GM19395 (cell line): ENCODE results near the gene TM4SF1.
A peak's percentile ranks its signal among the peaks of the same experiment; 100 is the strongest.
"Not testable (repeated sequence)": the region's sequence is repeated elsewhere in the genome, so short reads cannot be mapped to it uniquely, and the experiment has no call there.

Source experiments
- ATAC-seq: cut with Tn5 transposase; IDR thresholded peaks from one replicate; pipeline ENCODE4 v1.9.1; 2021; ENCODE audit warnings: mild to moderate bottlenecking, moderate library complexity; ENCODE audit not compliant: unreplicated experiment

The TM4SF1 gene

DNA sequence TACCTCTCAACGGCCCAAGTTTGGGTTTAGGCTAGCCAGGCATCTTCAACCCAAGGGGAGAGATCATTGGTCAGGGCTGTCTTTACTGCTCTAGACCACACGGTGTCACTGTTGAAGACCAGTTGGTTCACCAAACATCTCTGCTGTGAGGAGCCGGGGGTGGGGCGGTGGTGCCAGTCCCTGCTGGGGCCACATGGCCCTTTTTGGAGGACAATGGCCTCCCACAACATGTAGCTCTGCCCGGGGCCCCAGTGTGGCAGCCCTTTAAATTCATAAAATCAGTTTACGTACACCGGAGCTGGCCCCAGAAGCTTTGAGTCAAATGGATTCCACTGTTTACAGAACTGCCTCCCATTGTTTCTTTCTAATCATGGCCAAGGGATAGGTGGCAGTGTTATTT lies 24.9 kb downstream of the TM4SF1 start:
- peak; percentile 92 for ATAC-seq

DNA sequence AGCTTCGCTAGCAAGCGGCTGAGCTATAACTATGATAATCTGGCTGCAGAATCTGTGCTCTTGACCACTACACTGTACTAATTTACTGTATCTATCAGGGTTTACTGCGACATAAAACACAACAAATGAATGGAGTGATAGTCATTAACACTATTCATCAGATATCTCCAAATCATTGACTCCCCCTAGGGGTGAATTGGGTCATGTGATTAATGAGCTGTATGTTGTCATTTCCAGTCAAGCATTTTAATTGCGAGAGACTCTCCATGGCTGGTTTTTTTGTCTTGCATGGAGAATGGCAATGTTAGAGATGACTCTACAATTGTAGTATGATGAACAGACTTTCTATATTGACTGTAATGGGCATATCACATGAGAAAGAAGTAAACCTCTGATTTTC lies 33.5 kb downstream of the TM4SF1 start:
- no peak for ATAC-seq

DNA sequence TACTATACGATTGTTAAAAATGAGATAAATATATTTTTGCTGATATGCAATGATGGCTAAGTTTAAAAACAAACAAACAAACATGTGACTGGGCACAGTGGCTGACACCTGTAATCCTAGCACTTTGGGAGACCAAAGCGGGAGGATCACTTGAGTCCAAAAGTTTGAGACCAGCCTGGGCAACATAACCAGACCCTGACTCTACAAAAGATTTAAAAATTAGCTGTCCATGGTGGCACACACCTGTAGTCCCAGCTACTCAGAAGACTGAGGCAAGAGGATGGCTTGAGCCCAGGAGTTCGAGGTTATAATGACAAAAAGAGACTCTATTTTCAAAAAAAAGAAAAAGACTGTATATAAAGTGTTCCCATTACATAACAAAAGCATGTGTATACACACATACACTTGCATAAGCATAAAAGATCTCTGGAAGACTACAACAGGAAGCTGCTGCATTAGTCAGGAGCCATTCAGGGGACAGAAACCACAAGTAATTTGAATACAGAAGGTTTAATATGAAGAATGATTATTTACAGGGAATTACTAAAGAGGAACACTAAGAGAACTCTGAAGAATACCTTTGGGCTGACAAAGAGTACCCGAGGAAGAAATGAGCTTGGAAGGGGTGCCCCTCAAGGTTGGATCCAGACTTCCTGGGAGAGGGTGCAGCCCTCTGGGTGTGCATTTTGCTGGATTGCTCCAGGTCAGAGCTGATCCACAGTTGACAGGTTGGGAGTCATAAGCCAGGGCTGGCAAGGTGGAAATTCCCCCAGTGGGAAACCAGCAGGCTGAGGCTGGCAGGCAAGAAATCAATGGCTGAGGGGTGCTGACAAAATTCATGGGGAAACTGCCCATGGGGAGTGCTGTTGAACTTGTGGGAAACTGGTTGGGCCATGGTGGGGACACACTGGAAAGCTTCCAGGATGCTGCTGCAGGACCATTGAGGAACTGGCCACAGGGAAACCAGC lies 34.8 kb downstream of the TM4SF1 start:
- ATAC-seq, result no peak

DNA sequence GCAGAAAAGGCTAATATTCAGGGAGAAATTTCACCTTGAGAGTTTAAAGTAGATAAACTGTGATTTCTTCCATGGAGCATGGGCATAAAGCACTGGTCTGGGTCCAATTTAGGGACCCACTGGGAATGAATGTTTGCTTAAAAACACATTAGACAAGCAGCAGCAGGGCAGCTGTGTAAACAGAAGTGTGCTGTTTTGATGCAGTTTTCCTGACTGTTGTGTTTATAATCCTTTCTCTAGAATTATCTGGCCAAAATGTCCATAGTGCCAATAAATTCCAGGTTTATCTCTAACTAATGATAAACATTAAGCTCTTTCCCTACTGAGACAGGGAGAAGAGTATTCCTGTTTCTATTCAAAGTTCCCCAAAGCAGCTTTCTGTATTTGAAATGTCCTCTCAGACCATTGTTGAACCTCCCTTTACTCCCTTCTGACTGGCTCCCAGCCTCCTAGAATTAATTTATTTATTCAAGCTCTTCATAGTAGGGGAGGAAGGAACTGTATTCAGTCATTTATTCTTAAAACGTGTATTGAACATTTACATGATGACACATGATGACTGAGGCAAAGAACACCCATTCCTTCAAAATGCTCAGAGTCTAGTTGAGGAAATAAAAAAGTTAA lies 37.0 kb downstream of the TM4SF1 start:
- ATAC-seq, result no peak

DNA sequence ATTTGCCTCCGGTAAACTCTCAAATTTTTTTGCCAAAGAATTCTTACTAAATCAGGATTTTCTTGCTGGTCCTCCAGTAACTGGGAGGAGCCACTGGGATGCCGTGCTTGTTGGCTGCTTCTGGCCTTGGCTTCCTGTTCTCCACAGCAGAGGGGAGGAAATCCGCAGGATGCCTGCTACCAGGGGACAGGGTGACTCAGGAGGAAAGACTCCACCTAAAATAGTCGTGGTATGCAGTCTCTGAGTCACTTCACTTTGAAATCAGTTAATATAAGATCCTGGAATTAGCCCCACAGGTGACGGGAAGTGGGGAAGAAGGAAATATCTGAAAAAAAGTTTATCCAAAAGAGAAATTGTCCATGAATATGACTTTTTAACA lies 37.5 kb downstream of the TM4SF1 start:
- no peak for ATAC-seq

DNA sequence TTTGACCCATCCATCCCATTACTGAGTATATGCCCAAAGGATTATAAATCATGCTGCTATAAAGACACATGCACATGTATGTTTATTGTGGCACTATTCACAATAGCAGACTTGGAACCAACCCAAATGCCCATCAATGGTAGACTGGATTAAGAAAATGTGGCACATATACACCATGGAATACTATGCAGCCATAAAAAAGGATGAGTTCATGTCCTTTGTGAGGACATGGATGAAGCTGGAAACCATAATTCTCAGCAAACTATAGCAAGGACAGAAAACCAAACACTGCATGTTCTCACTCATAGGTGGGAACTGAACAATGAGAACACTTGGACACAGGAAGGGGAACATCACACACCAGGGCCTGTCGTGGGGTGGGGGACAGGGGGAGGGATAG lies 40.0 kb downstream of the TM4SF1 start:
- not testable (repeated sequence) for ATAC-seq

DNA sequence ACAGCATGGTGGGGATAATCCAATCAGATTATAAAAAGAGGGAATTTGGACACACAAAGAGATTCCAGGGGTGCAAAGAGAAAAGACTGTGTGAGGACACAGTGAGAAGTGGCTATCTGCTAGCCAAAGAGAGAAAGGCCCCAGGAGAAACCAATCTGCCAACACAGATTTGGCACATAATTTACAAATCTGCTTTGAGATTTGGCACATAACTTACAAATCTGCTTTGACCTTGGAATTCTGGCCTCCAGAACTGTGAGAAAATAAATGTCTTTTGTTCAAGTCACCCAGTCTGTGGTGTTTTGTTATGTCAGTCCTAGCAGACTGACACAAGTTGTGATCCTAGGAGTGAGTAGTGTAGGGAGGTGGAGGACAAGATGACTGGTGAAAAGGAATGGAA lies 40.5 kb downstream of the TM4SF1 start:
- no peak for ATAC-seq

DNA sequence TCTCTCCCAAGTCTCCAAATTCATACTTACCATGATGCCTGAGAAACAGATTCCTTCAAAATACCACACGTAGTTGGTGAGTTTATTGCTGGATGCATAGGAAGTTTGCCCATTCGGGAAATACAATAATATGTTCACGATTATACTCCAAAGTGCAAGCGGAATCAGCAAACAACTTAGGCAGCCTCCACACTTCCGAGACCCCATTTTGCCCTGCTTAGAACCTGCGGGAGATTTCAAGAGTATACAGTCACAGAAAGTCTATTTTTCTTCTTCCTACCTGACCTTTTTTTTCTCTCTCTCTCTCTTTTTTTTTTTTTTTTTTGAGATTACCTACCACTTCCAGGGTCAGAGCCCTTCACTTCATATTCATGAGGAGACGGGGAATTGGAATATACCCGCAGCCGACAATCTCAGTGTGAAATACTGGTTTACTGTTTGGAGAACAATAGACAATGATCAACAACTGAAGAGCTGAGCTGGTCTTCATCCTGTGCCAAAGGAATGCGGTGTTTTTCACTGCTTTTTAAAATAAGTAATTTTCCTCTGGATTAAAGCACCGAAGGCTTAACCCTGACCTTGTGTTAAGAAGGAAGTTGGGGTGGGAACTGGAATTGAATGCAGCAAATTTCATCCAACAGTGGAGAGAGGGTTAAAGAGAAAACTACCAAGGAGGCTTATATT lies 44.1 kb downstream of the TM4SF1 start, which contains the start of gene TM4SF18:
TSS of gene TM4SF18 (minus strand) at position 461 of the 684 bp plus-strand sequence. CDS start at position 207, 254 bp downstream.
- ATAC-seq, result no peak

DNA sequence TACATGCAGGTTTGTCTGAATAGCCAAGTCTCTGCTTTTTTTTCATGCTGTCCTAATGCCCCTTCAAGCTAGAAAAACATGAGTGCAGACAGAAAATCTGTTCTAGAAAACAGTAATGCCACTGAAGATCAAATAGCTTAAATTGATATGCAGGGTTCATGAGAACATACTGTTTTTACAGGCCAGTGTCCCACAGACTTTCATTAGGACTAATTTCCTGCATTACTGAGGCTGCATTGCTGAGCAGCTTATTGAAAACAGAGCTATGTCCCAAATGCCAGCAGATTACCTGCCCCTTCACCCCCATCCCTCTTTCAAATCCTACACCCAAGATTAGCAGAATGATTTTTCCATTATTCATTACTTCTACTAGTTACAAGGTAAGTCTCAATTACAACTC lies 44.7 kb downstream of the TM4SF1 start:
- ATAC-seq, result no peak

DNA sequence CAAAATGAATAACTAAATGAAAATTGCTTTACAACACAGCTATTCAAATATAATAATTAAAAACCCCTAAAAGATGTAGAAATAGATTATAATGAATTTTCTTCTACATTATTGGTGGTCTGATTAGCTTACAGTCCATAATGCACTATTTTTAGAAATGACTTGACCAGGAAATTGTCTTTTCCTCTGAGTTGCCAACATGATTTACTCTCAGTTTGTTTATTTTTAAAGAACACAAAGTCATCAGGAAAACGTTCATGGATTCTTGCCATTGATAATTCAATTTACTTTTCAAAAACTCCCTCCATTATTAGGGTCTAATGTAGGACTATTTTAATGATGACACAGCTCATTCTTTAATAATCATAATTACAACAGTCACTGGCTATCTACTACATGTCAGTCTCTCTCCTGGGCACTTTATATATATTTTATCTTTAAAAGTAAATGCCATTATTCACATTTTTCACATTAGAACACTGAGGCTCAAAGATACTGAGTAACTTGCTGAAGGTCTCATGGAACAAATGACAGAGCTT lies 45.2 kb downstream of the TM4SF1 start:
- no peak for ATAC-seq

DNA sequence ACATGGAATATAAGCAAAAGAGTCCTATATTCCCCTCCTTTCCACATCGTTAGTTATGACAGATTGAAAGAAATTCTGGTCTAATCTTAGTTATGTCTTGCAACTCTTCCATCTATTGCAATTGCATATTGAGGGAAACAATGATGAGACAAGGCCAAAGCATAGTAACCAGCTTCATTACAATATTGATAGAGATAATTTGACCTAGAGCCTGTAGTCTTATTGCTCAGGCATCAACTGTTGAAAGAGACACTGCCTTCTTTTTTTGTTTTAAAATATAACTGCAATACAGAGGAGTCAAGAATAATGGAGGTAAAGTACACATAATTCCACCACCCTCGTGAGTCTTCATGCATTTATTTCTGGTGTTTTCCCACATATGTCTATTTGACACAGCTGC lies 46.1 kb downstream of the TM4SF1 start:
- no peak for ATAC-seq

DNA sequence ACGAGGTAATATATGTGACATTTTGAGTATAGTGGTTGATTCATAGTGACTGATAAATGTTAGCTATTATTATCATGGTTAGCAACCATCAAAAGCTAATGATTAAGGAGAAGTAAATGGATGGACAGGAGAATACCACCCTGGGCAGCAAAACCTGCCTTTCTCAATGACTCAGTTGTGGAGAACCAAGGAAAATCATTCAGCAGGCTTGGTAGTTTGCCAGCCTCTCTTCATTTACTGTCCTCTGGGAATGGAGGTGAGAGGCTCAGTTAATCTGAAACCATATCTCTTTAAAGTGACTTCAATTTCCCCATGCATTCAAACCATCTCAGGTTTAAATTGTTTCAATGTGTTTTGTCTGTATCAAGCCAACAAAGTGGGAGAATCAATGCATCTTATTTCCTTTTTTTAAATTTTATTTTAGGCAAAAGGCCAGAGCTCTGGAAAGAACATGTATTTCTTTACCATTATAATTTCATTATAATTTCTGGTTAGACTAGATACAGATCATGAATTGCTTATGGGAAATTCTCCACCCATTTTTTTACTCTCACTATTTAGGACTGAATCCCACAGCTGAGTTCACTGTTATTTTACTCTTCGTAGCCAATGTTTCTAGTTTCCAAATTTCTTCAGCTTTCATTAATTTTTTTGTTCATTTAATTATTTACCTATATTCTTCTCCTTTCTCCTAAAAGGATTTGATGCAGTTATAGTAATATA lies 46.7 kb downstream of the TM4SF1 start:
- no peak for ATAC-seq

DNA sequence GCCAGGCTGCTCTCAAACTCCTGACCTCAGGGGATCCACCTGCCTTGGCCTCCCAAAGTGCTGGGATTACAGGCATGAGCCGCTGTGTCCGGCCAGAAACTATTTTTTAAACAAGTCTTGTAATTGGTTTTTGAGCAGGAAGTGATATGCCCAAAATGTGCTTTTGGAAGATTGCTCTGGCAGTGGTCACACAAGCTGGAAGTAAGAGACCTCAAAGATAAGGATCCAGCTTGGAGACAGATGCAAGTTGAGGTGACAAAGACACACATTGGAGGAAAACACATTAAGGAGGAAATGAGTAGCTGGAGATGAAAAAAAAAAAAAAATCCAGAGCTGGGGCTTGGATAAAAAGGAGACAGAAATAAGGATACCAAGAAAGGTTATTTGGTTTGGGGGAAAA lies 50.3 kb downstream of the TM4SF1 start:
- no peak for ATAC-seq

DNA sequence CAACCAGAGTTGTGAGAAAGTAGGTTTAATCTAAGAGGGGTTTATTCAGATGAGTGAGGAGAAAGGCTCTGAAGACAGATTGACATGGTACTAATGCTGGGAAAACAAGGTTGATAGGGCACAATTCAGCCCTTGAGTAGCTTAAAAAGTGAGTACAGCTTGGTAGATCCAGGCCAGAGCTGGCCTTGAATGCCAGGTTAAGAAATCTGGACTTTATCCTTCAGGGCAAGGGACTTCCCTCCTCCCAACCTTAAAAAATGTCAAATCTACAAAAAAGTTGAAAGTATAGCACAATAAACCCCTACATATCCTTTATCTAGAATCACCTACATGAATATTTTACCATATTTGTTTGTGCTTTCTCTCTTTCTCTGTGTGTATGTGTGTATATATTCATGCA lies 51.9 kb downstream of the TM4SF1 start:
- no peak for ATAC-seq

DNA sequence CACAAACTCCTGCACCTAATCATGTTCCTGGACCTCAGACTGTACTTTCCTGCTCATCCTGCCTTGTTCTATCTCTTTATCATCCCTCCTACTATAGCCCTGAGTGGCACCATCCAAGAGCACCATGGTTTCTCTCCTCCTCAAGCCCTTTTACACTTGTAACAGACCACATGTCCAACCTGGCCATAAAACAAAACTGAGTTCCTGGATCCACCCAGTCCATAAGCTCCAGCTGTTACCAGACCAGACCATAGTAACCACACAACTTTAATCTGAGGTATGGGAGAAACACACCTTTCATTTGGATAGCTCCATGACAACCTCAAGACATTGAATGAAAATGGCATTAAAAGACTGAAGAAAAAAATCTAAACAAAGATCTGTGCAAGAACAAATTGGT lies 53.1 kb downstream of the TM4SF1 start:
- ATAC-seq, result no peak

DNA sequence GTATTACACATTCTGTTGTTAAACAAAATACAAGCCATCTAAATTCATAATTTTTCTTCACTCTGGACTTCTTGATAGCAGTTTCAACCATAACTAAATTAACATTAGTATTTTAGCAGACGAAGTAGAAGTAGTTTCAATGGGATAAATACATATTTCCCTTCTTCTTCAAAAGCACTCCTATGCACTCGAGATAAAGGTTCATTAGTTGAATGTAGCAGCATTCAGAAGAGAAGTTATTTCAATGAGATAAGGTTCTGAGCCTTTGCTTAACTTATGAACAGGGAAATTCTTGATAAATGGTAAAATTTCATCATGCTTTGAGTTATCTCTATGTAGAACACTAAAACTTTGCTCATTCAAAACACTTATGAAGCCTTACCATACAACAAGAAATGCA lies 55.8 kb downstream of the TM4SF1 start:
- no peak for ATAC-seq

DNA sequence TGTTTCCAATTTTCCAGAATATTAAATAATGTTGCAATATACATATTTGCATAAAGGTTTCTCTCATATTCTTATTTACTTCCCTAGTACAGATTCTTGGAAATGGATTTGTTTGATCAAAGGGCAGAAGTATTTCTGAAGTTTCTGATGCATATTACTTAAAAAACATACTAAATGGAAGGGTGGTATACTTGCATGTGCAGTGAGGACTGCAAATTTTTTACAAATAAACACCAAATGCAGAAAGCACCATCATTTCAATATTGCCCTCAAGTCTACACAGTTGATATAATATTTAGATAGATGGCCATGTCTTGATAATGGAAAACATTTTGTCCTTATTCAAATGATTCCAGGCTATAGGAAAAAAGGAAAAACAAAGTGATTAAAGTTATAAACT lies 56.3 kb downstream of the TM4SF1 start:
- ATAC-seq, result no peak

DNA sequence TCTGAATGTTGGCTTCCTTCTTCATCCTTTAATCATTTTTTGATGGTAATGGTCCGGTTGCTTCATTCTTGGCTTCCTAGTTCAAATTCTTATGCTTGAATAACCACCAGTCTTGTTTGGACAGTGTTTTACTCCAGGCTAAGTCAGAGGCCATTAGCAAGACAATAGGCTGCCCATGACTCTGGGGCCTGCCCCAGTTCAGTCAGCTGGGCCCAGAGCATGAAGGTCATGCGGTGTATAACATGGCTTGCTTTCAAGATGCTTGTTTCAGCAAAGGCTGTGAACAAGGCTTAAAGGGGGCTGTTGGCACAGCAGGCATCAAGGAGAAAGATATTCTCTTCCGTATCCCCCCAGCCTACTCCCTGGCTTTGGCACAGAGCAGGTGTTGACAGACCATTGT lies 57.7 kb downstream of the TM4SF1 start:
- no peak for ATAC-seq
